Stimulated activated naive CD4-positive, alpha-beta T cell (primary cell): ENCODE measurements around the gene UTS2B.

Experiments
- DNase-seq, 6 experiments: peaks; one replicate each; lab custom pipeline; 2025; lab: John Stamatoyannopoulos, UW

The UTS2B gene

GRCh38 chr3:191321019-191321767, 9.1 kb downstream of the UTS2B start:
- no peak for DNase-seq

- DNase-seq, result no peak
These were observed 10.0 kb downstream of the UTS2B start for GRCh38 chr3:191320316-191320715.

- DNase-seq, result no peak
These were observed 13.3 kb downstream of the UTS2B start for GRCh38 chr3:191316876-191317603.

GRCh38 chr3:191314109-191314728, 16.1 kb downstream of the UTS2B start:
- DNase-seq, result no peak

DNA sequence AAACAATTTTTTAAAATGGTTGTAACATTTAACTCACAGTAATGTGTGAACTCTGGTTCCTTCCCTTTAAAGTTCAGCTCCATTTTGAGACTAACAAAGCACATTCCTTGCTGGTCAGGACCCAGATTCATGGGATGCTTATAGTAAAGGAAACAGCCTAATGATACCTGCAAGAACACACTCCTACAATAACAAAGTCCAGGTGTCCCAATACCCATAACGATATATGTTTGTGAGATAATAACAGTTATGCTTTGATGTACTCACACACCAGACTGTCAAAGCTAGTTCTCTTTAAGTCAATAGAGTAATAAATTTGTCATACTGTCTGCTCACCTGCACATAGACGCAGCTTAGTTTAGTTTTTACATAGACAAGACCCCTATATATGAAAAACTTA, 17.0 kb downstream of the UTS2B start:
- DNase-seq, result no peak

GRCh38 chr3:191307341-191307740, 23.0 kb downstream of the UTS2B start:
- DNase-seq, result no peak

DNA sequence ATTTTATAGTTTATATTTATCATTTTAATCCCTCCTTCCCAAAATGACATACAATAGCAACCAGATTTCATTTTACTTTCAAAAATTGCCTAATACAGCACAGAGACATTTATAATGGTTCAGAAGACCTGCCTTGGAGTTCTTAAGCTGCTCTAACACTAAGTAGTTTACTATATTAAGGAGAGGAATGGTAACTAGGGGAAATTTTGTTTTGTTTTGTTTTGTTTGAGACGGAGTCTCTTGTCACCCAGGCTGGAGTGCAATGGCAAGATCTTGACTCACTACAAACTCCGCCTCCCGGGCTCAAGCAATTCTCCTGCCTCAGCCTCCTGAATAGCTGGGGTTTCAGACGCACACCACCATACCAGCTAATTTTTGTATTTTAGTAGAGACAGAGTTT, 23.9 kb downstream of the UTS2B start:
- no peak for DNase-seq

DNA sequence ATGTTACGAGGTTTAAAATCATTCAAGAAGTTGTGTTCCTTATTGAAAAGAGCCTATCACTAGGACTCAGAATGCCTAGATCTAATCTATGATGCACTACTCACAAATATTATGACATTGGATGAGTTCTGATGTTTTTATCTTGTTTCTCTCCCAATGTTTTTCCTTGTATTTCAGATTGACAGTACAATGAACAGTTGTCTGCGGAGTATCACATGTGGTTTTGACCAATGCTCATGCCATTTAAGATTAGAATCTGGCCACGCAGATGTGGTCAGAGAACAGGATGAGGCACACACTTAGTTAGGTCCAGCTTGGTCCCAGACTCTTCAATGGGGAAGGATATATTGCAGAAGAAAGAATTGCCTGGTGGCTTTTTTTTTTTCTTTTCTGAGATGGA, 26.7 kb downstream of the UTS2B start:
- no peak for DNase-seq

GRCh38 chr3:191302451-191302850, 27.9 kb downstream of the UTS2B start:
- no peak for DNase-seq

- DNase-seq, result no peak
These were observed 28.4 kb downstream of the UTS2B start for GRCh38 chr3:191301782-191302411.

GRCh38 chr3:191301017-191301416, 29.3 kb downstream of the UTS2B start:
- DNase-seq, result no peak

DNA sequence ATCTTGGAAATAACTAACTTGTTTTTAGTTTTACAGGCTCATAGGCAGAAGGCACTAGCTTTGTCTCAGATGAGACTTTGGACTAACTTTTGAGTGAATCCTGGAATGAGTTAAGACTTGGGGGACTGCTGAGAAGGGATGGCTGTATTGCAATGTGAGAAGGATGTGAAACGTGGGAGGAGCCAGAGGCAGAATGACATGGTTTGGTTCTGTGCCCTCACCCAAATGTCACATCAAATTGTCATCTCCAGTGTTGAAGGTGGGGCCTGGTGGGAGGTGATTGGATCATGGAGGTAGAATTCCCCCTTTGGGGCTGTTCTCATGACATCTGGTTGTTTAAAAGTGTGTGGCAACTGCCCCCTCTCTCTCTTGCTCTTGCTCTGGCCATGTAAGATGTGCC, 29.9 kb downstream of the UTS2B start:
- DNase-seq, result no peak

GRCh38 chr3:191298846-191299245, 31.5 kb downstream of the UTS2B start:
- no peak for DNase-seq

DNA sequence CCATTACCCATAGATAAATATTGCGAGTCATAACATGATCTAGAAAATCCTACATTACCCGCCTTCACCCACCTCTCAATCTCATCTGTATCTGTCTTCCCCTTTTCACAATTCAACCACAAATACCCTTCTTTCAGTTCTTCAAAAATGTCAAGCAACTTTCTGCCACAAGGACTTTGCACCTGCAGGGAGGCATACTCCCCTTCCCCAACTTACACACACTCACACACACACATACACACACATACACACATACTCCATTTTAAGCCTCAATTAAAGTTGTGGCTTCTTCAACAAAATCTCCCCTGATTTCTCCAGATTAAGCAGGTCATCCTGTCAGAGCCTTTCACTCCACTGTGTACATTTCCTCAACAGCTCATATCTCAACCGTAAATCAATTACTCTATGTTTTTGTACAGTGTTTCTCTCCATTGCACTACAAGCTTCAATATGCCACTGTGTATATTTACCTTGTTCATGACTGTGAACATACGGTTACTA, 34.2 kb downstream of the UTS2B start:
- no peak for DNase-seq

GRCh38 chr3:191294291-191294690, 36.0 kb downstream of the UTS2B start:
- DNase-seq, result no peak

GRCh38 chr3:191292243-191293015, 37.9 kb downstream of the UTS2B start:
- DNase-seq, result no peak

DNA sequence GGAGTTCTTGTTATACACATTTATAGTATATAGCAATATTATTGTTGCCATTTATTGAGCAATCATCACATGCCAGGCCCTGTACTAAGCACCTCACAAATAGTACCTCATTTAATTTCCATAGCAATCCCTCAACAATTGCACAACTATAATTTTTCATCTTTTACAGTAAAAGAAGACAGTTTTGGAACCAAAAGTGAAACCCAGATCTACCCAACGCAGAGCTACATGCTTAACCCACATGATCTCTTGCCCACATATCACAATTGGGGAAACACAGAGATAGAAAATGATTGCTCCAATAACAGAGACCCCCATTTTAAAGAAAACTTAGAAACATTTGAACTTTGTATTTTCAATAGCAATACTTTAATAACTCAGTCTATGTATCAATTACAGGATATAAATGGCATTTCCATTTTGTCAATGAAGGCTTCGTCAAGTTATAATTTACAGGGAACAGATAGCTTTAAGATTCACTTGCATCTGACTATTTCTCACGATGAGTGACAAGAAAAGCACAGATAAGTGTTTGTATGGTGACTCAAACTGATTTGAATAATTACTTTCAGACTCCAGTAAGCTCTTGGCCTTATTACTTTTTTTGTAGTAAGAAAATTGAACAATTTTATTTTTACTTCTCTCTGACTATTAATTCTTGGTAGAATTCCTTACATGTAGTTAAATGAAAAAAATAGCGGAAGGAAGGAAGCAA, 39.9 kb downstream of the UTS2B start:
- DNase-seq, result no peak

- DNase-seq, result no peak
These were observed 46.9 kb downstream of the UTS2B start for GRCh38 chr3:191283400-191283799.

- DNase-seq, result no peak
These were observed 47.8 kb downstream of the UTS2B start for GRCh38 chr3:191282251-191283185.

GRCh38 chr3:191280882-191281281, 49.4 kb downstream of the UTS2B start:
- DNase-seq, result no peak
